GM12872 (cell line): Measurements from ENCODE around the gene RAB11FIP3.

Experiments used
- CTCF ChIP-seq: IDR thresholded peaks from 3 replicates; pipeline ENCODE4 v1.5.1; 2011; ENCODE audit warnings: low read depth, mild to moderate bottlenecking, low read length, moderate library complexity; ENCODE audit not compliant: insufficient read depth

RAB11FIP3 gene

GRCh38 chr16:533391-534123 is 108.1 kb downstream of the RAB11FIP3 start:
- no peak for TF ChIP-seq CTCF

- no peak for TF ChIP-seq CTCF
These were observed 108.7 kb downstream of the RAB11FIP3 start for GRCh38 chr16:534135-534534.

- TF ChIP-seq CTCF = no peak
These were observed 109.5 kb downstream of the RAB11FIP3 start for GRCh38 chr16:534856-535445.

- no peak for TF ChIP-seq CTCF
These were observed 110.3 kb downstream of the RAB11FIP3 start for GRCh38 chr16:535446-536405.

GRCh38 chr16:536746-537145 is 111.3 kb downstream of the RAB11FIP3 start:
- TF ChIP-seq CTCF = no peak

- TF ChIP-seq CTCF = no peak
These were observed 112.2 kb downstream of the RAB11FIP3 start for GRCh38 chr16:537415-538335.
